HG03097 (cell line): ENCODE measurements around the gene RNU6-8.

ENCODE experiments used
- ATAC-seq: cut with Tn5 transposase; IDR thresholded peaks from one replicate; pipeline ENCODE4 v1.9.1; 2021; ENCODE audit not compliant: unreplicated experiment, low FRiP score

RNU6-8 gene

DNA sequence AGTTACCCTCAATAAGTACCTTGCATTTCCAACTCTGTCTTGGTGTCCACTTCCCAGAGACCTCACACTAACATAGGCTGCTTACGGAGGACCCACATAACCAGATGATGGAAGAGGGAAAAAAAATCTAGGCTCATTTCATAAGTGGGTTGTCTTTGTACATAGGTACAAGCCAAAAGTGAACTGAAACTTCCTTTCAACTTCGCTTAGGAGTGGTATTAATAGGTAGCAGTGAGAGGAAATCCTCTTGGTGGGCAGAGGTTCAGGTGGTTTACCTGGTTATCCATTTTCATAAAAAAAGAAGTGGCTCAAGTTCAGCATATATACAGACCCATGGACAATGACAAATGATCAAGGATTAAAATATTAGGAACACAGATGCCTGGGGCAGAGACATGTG lies 37.0 kb downstream of the RNU6-8 start:
- ATAC-seq, result no peak
